ENCODE data around the gene MYOCOS.

DNA sequence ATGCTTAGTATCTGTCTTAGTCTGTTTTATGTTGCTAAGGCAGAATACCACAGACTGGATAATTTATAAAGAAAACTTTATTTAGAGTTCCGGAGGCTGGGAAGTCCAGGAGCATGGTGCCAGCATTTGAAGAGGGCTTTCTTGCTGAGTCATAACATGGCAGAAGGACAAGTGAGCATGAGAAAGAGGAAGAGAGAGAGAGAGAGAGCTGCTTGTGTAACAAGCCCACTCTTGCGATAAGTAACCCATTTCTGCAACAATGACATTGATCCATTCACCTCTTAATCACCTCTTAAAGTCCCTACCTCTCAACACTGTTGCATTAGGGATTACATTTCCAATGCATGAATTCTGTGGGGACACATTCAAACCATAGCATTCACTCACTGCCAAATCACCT lies 11.7 kb upstream of the MYOCOS start:
- no peak for TF ChIP-seq POLR2AphosphoS5 (IDR thresholded peaks at IDR 0.05; ENCODE audit: borderline replicate concordance, low read depth, low read length)
- TF ChIP-seq EZH2 (IDR thresholded peaks at IDR 0.05) = no peak

Data from SK-N-MC (cell line).